ENCODE data around the gene LPCAT3.

LPCAT3 gene

DNA sequence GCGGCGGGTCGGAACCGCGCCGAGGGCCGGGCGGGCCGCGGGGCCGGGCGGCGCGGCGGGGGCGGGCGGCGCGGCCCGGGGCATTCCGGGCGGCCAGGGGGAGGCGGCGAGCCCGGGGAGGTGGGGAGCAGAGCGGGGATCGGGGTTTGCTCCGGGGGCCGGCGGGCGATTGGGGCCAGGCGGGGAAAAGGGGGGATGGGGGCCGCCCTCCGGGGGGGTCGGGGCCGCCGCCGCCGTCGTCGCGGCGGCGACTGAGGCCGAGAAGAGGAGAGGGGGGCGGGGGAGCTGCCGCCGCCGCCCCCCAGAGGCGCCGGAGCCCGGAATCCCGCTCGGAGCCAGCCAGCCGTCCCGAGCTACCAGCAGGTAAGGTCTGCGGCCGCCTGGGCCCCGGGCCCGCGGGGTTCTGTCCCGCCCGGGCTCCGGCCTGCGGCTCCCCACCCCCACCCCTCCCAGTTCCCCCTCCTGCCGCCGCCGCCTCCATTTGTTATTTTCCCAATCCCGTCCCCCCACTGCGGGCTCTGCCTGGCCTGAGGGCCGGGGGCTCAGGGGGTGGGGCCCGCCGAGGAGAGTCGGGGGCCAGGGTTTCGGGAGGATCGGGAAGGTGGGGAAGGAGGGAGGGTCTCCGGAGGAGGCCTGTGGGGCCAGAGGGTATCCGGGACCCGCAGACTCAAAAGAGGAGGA, 90.1 kb downstream of the LPCAT3 start:
- DNase-seq (ENCODE audit: low read depth, low spot score), result no peak
- in situ Hi-C loops (cut with HindIII; ENCODE audit: low sequenced_read_pairs), result no loop called here
- TF ChIP-seq, protein P1, sequence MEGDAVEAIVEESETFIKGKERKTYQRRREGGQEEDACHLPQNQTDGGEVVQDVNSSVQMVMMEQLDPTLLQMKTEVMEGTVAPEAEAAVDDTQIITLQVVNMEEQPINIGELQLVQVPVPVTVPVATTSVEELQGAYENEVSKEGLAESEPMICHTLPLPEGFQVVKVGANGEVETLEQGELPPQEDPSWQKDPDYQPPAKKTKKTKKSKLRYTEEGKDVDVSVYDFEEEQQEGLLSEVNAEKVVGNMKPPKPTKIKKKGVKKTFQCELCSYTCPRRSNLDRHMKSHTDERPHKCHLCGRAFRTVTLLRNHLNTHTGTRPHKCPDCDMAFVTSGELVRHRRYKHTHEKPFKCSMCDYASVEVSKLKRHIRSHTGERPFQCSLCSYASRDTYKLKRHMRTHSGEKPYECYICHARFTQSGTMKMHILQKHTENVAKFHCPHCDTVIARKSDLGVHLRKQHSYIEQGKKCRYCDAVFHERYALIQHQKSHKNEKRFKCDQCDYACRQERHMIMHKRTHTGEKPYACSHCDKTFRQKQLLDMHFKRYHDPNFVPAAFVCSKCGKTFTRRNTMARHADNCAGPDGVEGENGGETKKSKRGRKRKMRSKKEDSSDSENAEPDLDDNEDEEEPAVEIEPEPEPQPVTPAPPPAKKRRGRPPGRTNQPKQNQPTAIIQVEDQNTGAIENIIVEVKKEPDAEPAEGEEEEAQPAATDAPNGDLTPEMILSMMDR (IDR thresholded peaks at IDR 0.05; ENCODE audit: low read depth, low read length), result no peak
- peak overlapping the region; percentile 92 for H3K4me3 ChIP-seq (ENCODE audit: low read depth, low read length)

DNA sequence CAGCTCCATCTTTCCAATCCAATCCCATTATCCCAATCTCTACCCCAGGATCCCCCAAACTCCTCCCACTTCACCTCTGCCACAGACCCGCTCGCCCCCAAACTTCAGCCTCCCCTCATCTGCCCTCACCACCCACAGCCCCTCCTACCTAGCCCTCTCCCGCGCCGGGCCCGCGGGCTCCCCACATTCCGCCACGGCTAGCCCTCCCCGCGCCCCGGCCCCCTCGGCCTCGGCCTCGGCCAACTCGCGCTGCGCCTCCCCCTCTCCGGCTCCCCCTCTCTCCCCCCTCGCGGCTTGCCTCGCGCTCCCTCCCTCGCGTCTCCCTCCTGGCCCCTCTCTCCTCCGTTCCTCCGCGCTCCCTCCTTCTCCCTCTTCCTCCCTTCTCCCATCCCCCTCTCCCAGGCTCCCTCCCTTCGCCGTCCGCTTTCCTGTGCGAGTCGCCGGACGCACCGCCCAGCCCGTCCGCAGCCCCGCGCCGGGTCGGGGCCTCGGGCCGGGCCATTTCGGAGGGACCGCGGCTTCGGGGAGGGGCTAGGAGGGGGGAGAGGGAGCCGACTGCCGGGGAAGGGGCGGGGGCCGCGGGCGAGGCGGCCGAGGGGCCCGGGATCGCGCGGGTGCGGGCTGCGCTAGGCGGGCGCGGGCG, 90.8 kb downstream of the LPCAT3 start, which contains the start of gene ATN1:
ATN1 (plus strand) TSS at position 581 of the 643 bp plus-strand sequence. CDS start 6,043 bp downstream, outside the sequence.
- DNase-seq (ENCODE audit: low read depth, low spot score), result peak; percentile 82
- peak within 1 kb of the TSS; percentile 92 for H3K4me3 ChIP-seq (ENCODE audit: low read depth, low read length)
- TF ChIP-seq, protein P1 (IDR thresholded peaks at IDR 0.05; ENCODE audit: low read depth, low read length), result no peak
- in situ Hi-C loops (cut with HindIII; ENCODE audit: low sequenced_read_pairs), result no loop called here
